ENCODE data around the gene TFAP2D.

TFAP2D gene

DNA sequence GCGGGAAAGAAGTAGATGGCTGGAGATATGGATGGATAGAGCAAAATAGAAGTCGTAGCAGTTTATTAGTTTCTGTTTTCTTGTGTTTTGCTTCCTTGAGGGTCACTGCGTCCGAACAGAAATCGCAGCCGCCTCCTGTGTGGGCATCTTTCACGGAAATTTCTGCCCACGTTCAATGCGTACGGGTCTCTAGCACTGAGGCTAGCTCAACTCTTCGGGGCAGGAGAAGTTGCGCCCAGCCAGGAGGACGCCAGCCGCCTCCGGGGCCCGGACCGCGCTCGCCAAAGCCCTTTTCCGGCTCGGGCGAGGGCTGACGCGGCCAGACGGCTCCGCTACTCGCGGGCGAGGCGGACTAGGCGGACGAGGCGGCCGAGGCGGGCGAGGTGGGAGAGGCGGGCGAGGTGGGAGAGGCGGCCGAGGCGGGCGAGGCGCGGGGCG, 106.2 kb downstream of the TFAP2D start:
- DNase-seq (ENCODE audit: low read depth in 2 of 2): no peak

DNA sequence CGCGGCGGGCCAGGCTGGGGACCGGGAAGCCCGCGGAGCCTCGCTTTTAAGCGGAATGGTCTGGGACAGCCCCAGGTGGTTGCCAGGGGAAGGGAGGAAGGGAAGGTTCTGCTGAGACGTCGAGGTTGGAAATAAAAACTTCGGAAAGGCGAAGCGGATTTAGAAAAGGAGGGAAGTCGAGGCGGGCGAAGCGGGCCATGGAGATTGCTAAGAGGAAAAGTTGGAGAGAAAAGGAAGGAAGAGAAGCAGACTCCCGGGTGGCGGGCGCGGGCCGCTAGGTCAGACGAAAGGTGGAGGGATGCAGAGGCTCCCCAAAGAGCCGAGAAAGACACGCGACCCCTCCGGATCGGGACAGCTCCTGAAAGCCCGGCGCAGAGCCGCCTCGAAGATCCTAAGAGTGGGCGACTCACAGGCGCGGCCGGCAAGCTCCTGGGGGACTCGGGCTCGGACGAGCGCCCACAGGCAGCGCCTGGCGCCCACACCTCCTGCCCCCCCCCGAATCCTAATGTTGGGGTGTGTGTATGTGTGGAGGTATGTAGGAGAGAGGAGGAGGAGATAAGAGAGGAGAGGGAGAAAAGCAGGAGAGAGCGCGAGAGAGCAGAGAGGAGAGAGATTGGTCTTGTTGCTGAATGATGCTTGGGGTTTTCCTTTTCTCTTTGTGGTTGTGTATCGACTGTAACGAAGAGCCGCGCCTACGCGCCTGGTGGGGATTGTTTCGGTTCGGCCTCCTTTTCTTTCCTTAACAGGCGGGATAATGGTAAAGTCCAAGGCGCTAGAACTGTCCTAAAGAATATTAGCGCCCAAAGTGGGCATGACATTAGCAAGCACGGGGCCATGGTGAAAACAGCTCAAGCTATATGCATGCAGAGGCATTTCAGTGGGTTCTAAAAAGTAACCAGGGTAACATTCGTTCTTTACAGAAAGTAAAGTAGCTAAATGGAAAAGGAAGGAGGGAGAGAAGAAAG, 106.9 kb downstream of the TFAP2D start:
- no peak for DNase-seq (ENCODE audit: low read depth in 2 of 2)

DNA sequence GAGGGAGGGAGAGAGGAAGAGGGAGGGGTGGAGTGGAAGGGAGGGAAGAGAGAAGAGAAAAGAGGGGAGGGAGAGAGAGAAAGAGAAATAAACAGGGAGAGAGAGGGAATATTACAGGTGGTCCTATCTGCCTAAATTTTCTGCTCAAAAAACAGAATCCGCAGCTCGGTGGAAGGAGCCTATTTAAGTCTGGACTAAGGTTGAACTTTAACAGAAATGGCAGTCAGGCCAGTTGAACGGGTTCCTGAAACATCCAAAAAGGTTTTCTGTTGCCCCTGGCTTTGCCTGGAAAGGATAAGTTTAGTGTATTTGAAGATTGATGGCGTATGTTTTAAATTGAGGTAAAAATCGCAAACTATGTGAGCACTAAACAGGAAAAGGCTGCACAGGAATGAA, 107.5 kb downstream of the TFAP2D start:
- DNase-seq (ENCODE audit: low read depth in 2 of 2): no peak

- DNase-seq (ENCODE audit: low read depth in 2 of 2): no peak
Measured at GRCh38 chr6:50821441-50822077, 108.2 kb downstream of the TFAP2D start.

- no peak for DNase-seq (ENCODE audit: low read depth in 2 of 2)
Measured at GRCh38 chr6:50822078-50822476, 108.8 kb downstream of the TFAP2D start.
